Activated CD8-positive, alpha-beta T cell treated with anti-CD3 and anti-CD28 coated beads, Interleukin-2, amount 10 ng/mL, durations not matched to agents 7 days and 5 days (primary cell): ENCODE results near the gene NNAT. TPM values are rescaled to one million over a fixed set of nuclear protein-coding genes. Genes with fewer than 3 reads are reported as not detected.

Experiments used
- ATAC-seq: fragments of 150-1000 bp; cut with Tn5 transposase; one replicate; pipeline ENCODE4 v1.10.0; 2021; ENCODE audit warnings: moderate library complexity
- CTCF ChIA-PET: fragments of 350-600 bp; sonication (Branson Sonifier 250); formaldehyde crosslinking; loops from one replicate; lab custom pipeline; 2021; ENCODE audit warnings: antibody characterized with exemption; lab: Charles Lee
- POLR2A ChIA-PET: fragments of 350-600 bp; sonication (Branson Sonifier 250); formaldehyde crosslinking; loops from one replicate; lab custom pipeline; 2021; ENCODE audit warnings: antibody characterized with exemption; lab: Charles Lee
- DNase-seq: peaks from one replicate; pipeline ENCODE4 v3.0.0-alpha.2; 2020
- H3K27ac Mint-ChIP-seq: one replicate; pipeline ENCODE4 v1.8.0; 2021; ENCODE audit warnings: mild to moderate bottlenecking, mixed read lengths
- H3K27me3 Mint-ChIP-seq: one replicate; pipeline ENCODE4 v1.8.0; 2021; ENCODE audit warnings: low read depth, mixed read lengths
- H3K36me3 Mint-ChIP-seq: one replicate; pipeline ENCODE4 v1.8.0; 2021; ENCODE audit warnings: low read depth, mixed read lengths
- H3K4me1 Mint-ChIP-seq: one replicate; pipeline ENCODE4 v1.8.0; 2021; ENCODE audit warnings: low read depth, mixed read lengths
- H3K4me3 Mint-ChIP-seq: one replicate; pipeline ENCODE4 v1.8.0; 2021; ENCODE audit warnings: mild to moderate bottlenecking, mixed read lengths
- H3K9me3 Mint-ChIP-seq: one replicate; pipeline ENCODE4 v1.8.0; 2022; ENCODE audit warnings: mixed read lengths; ENCODE audit not compliant: insufficient read depth
- total RNA-seq, 2 experiments: library from RNA; stranded (reverse); gene quantifications; one replicate each; pipeline ENCODE4 v1.2.3, GENCODE V29; 2021

NNAT gene
- total RNA-seq, 2 experiments from 2014 or later, result 0.32 TPM; not detected in 1

DNA sequence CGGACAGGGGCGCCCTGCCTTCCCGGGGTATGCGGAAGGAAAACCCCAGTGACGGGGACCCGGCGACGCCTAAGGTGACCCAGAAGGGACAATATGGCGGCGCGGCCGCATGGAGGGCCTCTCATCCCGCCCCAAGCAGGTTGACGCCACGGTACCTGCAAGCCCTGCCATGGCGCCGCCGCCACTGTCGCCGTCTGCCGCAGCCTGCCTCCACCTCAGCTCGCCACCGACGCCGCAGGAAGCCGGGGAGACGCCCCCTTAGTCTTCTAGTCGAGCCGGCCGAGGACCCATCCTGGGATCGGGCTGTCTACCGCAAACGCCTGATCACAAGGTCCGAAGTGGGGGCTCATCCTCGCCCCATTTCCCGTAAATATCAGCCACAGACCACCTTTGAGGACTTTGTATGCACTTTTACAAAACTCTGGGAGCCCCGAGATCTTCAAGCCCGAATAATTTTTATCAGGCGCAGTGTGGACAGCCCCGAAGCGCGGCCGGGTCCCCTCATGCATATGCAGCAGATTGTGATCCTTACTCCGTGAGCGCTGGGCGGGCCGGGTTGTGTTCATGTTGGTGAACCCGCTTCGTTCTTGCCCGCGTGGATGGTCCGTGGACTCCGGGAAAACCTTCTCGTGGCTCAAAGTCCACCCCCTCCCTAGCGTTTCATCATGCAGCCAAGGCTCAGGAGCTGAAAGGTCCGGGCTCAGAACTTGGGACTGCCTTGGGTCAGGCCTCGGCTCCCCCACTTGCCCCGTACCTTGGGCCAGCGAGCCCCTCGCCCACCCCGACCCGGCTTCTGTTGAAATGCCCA lies 6.8 kb downstream of the NNAT start, which contains the start of gene BLCAP:
Gene BLCAP (minus strand): TSS at position 239 of the 808 bp plus-strand sequence. CDS start 8,702 bp downstream, outside the sequence.
- CTCF ChIA-PET, result interaction anchor here (0.9 to 1.5 kb wide), 5 partner anchors 10 to 349 kb away, joined by 3 to 4 read pairs (median 3); partner anchors contain the start of gene RPN2
- H3K9me3 Mint-ChIP-seq, result no peaks in the 10 kb centered on the region
- DNase-seq, result peak; percentile 93
- peaks cover 36% of the 10 kb centered on the region for H3K4me1 Mint-ChIP-seq
- POLR2A ChIA-PET, result interaction anchor here (0.6 to 1.0 kb wide), 3 partner anchors 235 to 349 kb away, joined by 3 read pairs; partner anchors contain the start of genes MROH8 and RPN2
- peak; percentile 95 for ATAC-seq
- H3K4me3 Mint-ChIP-seq, result peak within 1 kb of the TSS; percentile 92
- H3K27ac Mint-ChIP-seq, result peak within 1 kb of the TSS; percentile 99
- peaks cover 3% of the 10 kb centered on the region for H3K27me3 Mint-ChIP-seq
- peaks cover 2% of the 10 kb centered on the region for H3K36me3 Mint-ChIP-seq

DNA sequence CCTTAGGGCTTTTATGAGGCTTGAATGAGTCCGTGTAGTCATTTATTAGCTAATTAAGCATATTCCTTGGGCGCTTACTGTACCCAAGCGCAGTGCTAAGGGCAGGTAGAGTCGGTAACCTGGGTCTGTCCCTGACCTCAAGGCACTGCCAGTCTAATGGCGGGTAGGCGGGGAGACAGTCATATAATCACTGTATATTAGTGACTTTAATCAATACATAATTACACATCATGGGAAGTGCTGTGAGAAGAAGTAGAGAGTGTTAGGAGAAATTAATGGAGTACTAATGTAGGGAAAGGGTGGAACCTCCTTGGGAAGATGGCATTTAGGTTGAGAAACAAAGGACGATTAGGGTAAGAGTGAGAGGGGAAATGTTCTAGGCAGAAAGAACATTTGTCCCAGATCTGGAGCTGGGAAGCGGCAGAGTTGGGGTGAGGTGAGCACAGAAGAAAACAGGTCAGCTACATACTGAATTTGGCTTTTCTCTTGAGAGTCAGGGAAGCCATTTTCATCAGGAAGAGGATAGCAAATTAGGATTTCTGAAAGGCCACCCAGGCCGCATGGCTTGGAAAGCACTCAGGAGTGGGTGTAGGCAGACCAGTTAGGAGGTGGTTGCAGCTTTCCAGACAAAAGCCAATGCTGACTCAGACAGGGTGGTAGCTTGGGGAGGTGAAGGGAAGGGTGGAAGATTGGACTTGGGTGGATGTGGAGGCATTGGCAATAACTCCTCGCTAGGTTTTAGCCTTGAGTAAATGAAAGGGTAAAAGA lies 7.6 kb downstream of the NNAT start:
- peak overlapping the region; percentile 92 for H3K4me3 Mint-ChIP-seq
- no peaks in the 10 kb centered on the region for H3K36me3 Mint-ChIP-seq
- peak; percentile 2 for ATAC-seq
- H3K9me3 Mint-ChIP-seq, result no peaks in the 10 kb centered on the region
- CTCF ChIA-PET, result interaction anchor here (0.8 to 1.5 kb wide), 5 partner anchors 252 to 339 kb away, joined by 3 read pairs; no protein-coding TSS in a partner anchor
- H3K27ac Mint-ChIP-seq, result peak overlapping the region; percentile 99
- peaks cover 36% of the 10 kb centered on the region for H3K4me1 Mint-ChIP-seq
- POLR2A ChIA-PET, result no interaction called here
- H3K27me3 Mint-ChIP-seq, result peaks cover 3% of the 10 kb centered on the region
- no peak for DNase-seq

DNA sequence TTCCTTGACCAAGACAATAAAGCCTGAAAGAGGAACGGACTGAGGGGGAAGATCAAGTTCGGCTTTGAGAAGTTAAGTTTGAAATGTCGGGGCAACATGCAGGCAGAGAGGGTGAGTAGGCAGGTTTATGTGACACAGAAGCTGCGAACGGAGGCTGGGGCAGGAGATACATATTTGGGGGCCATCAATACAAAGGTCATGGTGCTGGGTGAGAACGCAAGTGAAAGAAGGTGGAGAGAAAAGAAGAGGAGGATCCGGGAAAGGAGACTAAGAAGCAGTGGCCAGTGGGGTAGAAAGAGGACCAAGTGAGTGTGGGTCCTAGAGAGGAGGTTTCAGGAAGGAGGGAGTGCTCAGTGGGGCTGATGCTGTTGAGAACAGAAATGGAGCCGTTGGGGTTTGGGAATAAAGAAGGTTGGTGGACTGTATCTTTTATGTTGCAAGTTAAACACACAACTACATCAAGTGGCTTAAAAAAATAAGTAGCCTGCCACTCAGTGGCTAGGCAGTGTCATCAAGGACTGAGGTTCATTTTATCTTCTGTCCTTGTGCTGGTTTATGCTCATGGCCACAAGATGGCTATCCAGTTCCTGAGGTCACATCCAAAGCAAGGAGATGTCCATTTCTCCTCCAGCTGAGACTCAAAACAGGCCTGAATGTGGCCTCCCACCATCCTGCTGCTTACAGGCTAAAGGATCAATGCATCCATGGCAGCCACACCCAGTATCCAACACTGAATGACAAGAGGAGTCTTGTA lies 8.3 kb downstream of the NNAT start:
- Mint-ChIP-seq H3K4me3 (no peak overlapping the region), H3K4me1 (peaks cover 33% of the 10 kb centered on the region), H3K27me3 (peaks cover 3% of the 10 kb centered on the region), H3K9me3 (no peaks in the 10 kb centered on the region), H3K27ac (no peak overlapping the region), H3K36me3 (no peaks in the 10 kb centered on the region)
- CTCF ChIA-PET, result interaction anchor here (0.8 to 1.8 kb wide), 4 partner anchors 252 to 334 kb away, joined by 3 to 9 read pairs (median 3); no protein-coding TSS in a partner anchor
- DNase-seq (no peak), ATAC-seq (no peak)
- POLR2A ChIA-PET, result no interaction called here

DNA sequence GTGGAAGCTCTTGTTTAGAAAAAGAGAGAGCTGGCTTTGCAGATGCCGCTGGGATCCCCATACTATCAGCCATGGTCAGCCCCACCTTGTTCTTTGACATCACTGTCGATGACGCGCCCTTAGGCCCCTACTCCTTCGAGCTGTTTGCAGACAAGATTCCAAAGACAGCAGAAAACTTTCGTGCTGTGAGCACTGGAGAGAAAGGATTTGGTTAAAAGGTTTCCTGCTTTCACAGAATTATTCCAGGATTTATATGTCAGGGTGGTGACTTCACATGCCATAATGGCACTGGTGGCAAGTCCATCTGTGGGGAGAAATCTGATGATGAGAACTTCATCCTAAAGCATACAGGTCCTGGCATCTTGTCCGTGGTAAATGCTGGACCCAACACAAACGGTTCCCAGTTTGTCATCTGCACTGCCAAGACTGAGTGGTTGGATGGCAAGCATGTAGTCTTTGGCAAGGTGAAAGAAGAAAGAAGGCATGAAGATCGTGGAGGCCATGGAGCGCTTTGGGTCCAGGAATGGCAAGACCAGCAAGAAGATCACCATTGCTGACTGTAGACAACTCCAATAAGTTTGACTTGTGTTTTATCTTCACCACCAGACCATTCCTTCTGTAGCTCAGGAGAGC lies 9.0 kb downstream of the NNAT start:
- ChIA-PET CTCF (interaction anchor here (1.4 to 1.8 kb wide), 2 partner anchors 332 to 335 kb away, joined by 3 to 9 read pairs; no protein-coding TSS in a partner anchor), POLR2A (no interaction called here)
- Mint-ChIP-seq H3K27ac (no peak overlapping the region), H3K4me3 (no peak overlapping the region), H3K4me1 (peaks cover 33% of the 10 kb centered on the region), H3K27me3 (peaks cover 3% of the 10 kb centered on the region), H3K36me3 (no peaks in the 10 kb centered on the region), H3K9me3 (no peaks in the 10 kb centered on the region)
- DNase-seq (no peak), ATAC-seq (no peak)

DNA sequence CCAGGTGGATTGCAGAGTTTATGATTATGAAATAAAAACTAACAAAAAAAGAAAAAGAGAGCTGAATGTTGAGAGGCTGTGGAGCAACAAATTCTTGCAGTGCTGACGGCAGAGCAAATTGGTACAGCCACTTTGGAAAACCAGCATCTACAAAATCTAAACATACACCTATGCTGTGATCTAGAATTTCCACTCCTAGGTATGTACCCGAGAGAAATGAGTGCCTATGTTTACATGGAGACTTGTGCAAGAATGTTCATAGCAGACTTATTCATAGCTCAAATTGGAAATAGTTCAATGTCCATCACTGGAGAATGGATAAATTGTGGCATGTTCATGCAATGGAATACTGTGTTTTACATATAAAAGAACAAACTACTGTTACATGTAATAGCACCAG lies 9.6 kb downstream of the NNAT start:
- no peaks in the 10 kb centered on the region for H3K36me3 Mint-ChIP-seq
- H3K4me1 Mint-ChIP-seq, result peaks cover 33% of the 10 kb centered on the region
- DNase-seq (no peak), ATAC-seq (no peak)
- H3K27ac Mint-ChIP-seq, result no peak overlapping the region
- POLR2A ChIA-PET, result no interaction called here
- no peaks in the 10 kb centered on the region for H3K9me3 Mint-ChIP-seq
- peaks cover 3% of the 10 kb centered on the region for H3K27me3 Mint-ChIP-seq
- H3K4me3 Mint-ChIP-seq, result no peak overlapping the region
- CTCF ChIA-PET, result interaction anchor here (1.4 to 1.8 kb wide), 2 partner anchors 335 to 352 kb away, joined by 4 to 9 read pairs; partner anchors contain the start of genes MROH8 and RPN2

GRCh38 chr20:37531856-37532255 lies 10.8 kb downstream of the NNAT start:
- DNase-seq (no peak), ATAC-seq (no peak)
- Mint-ChIP-seq H3K27ac (no peak overlapping the region), H3K27me3 (peaks cover 3% of the 10 kb centered on the region), H3K36me3 (no peaks in the 10 kb centered on the region), H3K9me3 (no peaks in the 10 kb centered on the region), H3K4me1 (peaks cover 24% of the 10 kb centered on the region), H3K4me3 (no peak overlapping the region)
- ChIA-PET POLR2A (no interaction called here), CTCF (interaction anchor here (1.4 to 5.3 kb wide), 3 partner anchors 335 to 353 kb away, joined by 4 to 51 read pairs (median 18); partner anchors contain the start of genes MROH8 and RPN2)

DNA sequence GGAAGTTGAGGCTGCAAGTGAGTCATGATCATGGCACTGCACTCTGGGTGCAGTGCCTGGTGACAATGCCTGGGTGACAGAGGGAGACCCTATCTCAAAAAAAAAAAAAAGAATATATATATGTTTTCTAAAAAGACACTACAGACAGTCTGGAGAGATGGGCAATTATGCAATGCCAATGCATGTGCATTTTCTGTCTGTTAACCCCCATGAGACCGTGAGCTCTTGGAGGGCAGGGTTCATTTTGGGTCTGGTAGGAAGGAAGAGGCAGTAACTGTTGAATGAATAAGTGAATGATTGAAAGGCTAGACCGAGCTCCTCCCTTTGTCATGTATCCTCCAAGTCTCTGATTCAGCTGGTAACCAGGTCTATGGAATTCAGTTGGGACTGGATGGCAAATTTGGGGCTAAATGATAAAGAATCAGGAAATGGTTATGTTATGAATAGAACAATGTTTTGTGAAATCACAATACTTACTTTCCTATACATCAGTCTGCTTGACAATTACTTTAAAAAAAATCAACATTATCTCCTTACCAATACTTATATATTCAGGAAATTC lies 12.2 kb downstream of the NNAT start:
- H3K4me3 Mint-ChIP-seq, result no peak overlapping the region
- DNase-seq, result no peak
- no peak overlapping the region for H3K27ac Mint-ChIP-seq
- ChIA-PET CTCF (interaction anchor here (0.7 to 5.3 kb wide), 22 partner anchors 9 to 355 kb away, joined by 3 to 51 read pairs (median 4); partner anchors contain the start of gene MANBAL), POLR2A (interaction anchor here (0.7 kb wide), 1 partner anchor 354 kb away, joined by 3 read pairs; the partner anchor contains the start of gene MROH8)
- peaks cover 19% of the 10 kb centered on the region for H3K4me1 Mint-ChIP-seq
- H3K27me3 Mint-ChIP-seq, result peaks cover 7% of the 10 kb centered on the region
- H3K9me3 Mint-ChIP-seq, result no peaks in the 10 kb centered on the region
- no peaks in the 10 kb centered on the region for H3K36me3 Mint-ChIP-seq
- no peak for ATAC-seq

DNA sequence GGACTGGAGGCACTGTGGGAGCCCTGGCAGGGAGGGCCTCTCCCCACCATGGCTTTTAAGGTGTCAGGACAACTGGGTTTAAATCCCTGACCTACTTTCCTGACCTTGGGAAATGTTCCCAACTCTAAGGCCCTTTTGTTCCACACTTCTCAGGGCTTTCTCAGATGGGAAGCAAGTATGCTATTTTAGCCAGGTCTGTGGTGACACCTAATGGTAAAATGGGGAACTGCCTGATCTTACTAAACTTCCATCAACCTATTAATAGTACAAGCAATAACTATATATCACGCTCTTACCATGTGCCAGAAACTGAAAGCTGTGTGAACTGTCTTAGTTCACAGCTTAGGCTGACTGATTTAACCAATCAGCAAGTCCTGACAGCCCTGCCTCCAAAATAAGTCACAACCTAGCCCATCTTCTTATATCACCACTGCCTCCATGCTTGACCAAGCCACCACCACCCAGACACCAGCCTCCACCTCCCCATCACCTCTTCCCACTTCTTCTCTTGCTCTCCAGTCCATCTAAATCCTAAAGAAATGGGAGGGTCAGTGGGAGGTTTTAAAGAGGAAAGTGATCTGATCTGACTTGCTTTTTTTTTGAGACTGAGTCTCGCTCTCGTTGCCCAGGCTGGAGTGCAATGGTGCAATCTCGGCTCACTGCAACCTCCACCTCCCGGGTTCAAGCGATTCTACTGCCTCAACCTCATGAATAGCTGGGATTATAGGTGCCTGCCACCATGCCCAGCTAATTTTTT lies 13.5 kb downstream of the NNAT start:
- ChIA-PET CTCF (interaction anchor here (0.5 to 5.3 kb wide), 14 partner anchors 10 to 345 kb away, joined by 3 to 51 read pairs (median 4); no protein-coding TSS in a partner anchor), POLR2A (no interaction called here)
- Mint-ChIP-seq H3K27me3 (peaks cover 14% of the 10 kb centered on the region), H3K4me1 (peaks cover 15% of the 10 kb centered on the region), H3K36me3 (no peaks in the 10 kb centered on the region), H3K27ac (no peak overlapping the region), H3K9me3 (no peaks in the 10 kb centered on the region), H3K4me3 (no peak overlapping the region)
- DNase-seq, result peak; percentile 69
- ATAC-seq, result peak; percentile 85

DNA sequence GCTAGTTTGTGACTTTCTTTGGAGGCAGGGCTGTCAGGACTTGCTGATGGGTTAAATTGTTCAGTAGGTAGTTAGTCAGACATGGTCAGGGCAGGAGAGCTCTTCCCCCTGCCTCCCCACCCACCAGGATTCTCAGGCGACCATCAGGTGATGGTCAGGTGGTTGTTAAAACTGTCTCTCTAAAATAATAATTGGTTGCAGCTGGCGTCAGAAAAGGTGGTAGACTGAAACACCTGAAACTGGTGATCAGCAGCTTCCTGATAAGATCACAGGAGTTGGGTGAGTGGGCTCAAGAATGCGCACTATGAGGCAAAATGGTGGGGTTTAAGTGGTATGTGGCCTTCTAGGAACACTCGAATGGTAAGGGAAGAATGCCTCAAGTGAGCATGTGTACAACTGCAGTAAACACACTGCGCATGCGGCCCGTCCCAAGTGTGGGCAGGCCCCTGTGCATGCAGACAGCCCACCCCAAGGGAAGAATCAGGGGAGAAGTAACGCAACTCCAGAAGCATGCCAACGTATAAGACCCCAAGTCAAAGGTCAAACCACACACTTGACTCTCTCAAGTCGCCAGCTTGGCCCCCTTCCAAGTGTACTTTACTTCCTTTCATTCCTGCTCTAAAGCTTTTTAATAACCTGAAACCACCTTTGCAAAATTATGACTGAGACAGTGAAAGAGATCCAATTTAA lies 14.5 kb downstream of the NNAT start:
- H3K4me1 Mint-ChIP-seq, result peaks cover 15% of the 10 kb centered on the region
- no peaks in the 10 kb centered on the region for H3K9me3 Mint-ChIP-seq
- H3K4me3 Mint-ChIP-seq, result no peak overlapping the region
- H3K36me3 Mint-ChIP-seq, result no peaks in the 10 kb centered on the region
- POLR2A ChIA-PET, result interaction anchor here (0.5 kb wide), 1 partner anchor 268 kb away, joined by 4 read pairs; no protein-coding TSS in a partner anchor
- peaks cover 11% of the 10 kb centered on the region for H3K27me3 Mint-ChIP-seq
- no peak overlapping the region for H3K27ac Mint-ChIP-seq
- CTCF ChIA-PET, result interaction anchor here (0.9 to 5.3 kb wide), 9 partner anchors 9 to 346 kb away, joined by 3 to 51 read pairs (median 9); no protein-coding TSS in a partner anchor
- DNase-seq (no peak), ATAC-seq (no peak)
